ENCODE measurements around the gene TRABD2B.

The TRABD2B gene

DNA sequence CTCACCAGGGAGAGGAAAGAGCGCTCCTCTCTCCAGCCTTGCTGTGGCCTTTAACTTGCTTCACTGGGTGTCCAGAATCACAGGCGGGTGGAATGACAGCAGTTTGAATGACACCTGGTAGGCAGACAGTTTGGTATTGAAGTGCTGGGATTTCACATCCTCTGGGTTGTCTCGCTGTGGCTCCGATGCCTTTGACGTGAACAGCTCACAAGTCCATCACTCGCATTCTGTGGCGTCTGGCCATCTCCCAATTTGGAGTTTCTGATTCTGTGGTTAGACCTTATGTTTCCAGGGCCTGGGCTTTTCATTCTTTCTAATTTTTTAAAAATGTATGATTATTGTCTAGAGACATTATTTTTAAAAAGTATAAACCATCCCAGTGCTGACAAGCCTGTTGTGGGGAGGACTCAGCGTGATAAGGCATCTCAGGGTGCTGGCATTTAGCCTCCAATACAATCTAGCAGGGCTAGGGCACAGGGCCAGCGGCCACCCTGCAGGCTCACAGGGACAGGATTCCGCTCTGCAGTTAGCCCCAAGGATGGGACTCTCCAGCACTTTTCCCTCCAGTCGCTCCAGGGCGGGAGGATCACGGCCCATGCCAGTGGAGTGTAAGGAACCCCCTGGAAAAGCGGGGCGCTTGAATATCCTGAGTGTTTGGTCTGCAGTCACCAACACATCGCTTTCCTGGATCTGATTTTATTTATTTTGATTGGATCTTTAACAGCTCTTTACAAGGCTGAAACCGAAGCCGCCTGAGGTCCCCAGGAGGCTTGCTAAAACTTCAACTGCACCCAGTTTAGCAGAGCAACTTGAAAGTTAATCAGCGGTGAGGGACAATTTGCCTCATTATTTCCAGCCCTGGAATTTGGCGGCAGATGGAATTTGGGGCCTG is 178.3 kb downstream of the TRABD2B start:
- DNase-seq, result no peak

DNA sequence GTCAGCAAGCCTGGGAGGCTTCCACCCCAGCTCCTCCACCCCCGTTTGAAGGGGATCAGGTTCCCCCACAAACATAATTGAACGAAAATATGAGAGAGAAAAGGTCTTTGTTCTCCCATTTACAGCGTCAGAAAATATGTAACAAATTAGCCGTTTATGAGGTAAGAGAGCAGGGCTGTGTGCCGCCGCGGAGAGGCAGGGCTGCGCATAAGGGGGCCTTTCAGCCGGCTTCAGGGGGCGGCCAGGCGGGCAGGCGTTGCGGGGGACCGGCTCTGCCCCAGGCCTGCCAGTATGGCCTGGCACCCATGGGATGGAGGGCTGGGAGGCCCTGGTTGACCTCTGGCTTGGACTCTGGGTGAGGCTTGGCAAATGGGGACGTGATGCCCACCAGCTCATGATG is 179.3 kb downstream of the TRABD2B start:
- no peak for DNase-seq

DNA sequence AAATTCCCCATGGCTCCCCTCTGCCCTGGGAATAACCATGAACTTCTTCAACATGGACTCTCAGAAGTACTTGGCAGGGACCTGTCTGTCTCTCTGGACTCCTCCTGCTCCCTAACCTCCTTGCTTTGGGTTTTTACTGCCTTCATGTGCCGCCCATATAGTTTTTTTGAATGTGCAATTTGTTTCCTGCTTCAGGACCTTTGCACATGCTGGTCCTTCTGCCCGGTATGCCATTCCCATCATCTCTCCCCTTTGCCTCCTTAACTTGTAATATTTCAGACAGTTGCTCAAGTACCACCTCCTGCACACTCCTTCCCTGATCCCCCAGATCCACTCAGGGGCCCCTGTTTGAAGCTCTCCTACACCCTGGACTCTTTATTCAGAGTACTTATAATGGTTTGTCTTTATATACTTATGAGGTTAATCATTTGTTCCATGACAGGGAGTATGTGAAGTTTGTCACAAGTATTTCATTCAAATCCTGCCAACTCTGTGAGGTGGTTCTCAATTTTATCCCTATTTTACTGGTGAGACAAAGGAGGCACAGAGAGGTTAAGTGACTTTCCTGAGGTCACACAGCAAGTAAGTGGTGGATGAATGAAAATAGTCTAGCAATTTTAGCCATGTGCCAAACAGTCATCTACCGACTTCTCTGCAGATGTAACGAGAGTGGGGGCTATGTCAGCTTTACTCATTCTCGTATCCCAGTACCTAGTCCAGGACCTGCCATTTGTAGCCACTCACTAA is 180.7 kb downstream of the TRABD2B start:
- no peak for DNase-seq

GRCh38 chr1:47814612-47815395 is 182.4 kb downstream of the TRABD2B start:
- DNase-seq, result no peak

DNA sequence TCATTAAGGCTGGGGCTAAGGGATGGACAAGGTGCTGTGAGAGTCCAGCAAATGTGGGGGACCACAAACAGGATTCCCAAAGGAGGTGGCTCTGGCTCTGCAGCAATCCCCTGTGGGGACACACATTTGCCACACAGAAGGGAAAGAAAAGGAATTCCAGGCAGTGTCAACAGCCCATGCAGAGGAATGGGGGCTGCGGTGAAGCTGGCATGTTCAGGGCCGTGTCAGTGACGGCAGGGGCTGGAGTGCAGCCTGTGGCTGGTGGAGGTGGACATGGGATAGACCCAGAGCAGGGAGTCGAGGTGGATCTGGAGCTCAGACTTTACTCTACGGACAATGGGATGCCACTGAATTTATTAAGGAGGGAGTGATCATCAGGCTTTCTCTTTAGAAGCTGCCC is 183.2 kb downstream of the TRABD2B start:
- no peak for DNase-seq

GRCh38 chr1:47812904-47813514 is 184.2 kb downstream of the TRABD2B start:
- no peak for DNase-seq

- DNase-seq, result no peak
Measured at GRCh38 chr1:47810964-47811682, 186.1 kb downstream of the TRABD2B start.

DNA sequence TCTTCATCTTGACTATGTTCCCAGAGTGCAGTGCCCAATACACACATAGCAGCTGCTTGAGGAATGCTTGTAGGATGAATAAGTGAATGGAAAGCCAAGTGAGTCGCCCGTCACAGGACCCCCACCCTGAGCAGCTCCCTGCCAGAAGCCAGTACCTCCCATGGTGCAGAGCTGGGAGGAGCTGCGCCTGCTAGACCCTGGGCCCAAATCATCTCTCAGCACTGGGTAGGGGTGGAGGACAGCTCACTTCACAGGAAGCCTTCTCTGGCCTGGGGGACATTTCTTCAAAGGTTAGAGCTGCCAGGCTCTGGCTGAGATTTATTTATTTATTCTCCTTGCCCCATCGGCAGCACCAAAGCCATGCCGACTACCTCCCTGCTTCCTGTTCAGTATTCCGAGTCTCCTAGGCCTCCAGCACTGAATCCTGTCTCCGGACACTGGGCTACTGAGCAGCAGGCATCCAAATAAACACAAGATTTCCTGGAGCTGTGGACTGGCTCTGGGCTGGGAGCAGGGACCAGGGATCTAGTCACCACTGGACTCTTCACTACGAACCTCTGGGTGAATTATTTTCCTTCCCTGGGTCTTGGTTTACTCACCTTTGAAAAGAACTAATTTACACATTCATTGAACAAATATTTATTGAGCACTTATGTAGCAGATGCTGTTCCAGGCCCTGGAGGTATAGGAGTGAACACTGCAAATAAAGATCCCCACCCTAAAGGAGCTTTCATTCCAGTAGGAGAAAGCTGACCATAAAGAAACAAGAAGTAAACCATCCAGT is 187.7 kb downstream of the TRABD2B start:
- no peak for DNase-seq

- DNase-seq, result no peak
Measured at GRCh38 chr1:47808612-47809011, 188.6 kb downstream of the TRABD2B start.

DNA sequence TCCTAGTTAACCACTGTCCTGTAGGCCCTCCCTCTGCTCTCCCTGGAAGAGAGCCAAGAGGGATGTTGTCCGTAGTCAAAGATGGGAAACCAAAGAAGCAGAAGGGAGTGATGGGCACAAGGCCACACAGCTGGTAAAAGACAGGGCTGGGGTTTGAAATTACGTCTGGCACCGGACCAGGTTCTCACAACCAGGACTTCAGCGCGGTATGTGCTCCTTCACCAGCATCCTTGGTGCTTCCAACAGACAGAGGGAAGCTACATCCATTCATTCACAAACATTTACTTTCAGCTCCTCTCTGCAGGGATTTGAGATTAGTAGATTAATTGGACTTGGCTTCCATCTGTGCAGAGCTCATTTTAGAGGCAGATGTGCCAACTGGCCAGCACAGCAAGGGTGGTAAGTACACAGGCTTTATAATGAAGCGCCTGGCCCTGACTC is 191.2 kb downstream of the TRABD2B start:
- no peak for DNase-seq

GRCh38 chr1:47805018-47805417 is 192.2 kb downstream of the TRABD2B start:
- no peak for DNase-seq

DNA sequence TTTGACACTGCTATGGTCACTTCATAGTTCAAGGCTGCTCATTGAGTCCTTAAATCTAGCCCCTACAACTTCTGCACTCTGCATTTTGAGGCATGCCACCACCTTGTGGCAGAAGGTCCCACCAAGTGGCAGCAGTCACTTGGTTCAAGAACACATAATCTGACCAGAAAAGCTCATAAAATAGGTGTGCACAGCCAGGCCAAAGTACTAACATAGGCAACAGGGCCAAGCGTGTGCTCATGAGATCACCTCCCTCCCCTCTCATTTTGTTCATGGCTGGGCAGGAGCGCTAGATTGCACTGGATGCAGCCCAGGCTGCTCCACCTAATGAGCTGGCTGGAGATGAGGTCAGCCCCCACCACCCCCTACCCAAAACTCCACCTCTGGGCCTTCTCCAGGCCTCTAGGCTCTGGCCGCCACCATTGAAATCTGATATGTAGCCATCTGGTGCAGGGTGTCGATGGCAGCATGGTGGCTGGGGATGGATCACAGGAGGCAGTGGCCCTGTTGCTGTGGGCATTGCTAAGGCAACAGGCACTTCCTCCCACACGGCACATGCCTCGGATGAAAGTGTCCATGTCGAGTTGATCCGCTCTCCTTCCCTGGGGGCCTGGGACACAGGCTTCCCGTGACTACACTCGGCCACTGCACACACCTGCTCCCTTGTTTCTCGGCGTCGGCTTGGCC is 193.2 kb downstream of the TRABD2B start:
- DNase-seq, result no peak

GRCh38 chr1:47797575-47797974 is 199.6 kb downstream of the TRABD2B start:
- DNase-seq, result no peak

- no peak for DNase-seq
Measured at GRCh38 chr1:47796626-47797025, 200.6 kb downstream of the TRABD2B start.

- no peak for DNase-seq
Measured at GRCh38 chr1:47795102-47795501, 202.1 kb downstream of the TRABD2B start.

- no peak for DNase-seq
Measured at GRCh38 chr1:47794530-47794929, 202.7 kb downstream of the TRABD2B start.

GRCh38 chr1:47794081-47794480 is 203.1 kb downstream of the TRABD2B start:
- DNase-seq, result no peak

GRCh38 chr1:47793563-47793962 is 203.6 kb downstream of the TRABD2B start:
- DNase-seq, result no peak

- DNase-seq, result no peak
Measured at GRCh38 chr1:47792779-47793178, 204.4 kb downstream of the TRABD2B start.

DNA sequence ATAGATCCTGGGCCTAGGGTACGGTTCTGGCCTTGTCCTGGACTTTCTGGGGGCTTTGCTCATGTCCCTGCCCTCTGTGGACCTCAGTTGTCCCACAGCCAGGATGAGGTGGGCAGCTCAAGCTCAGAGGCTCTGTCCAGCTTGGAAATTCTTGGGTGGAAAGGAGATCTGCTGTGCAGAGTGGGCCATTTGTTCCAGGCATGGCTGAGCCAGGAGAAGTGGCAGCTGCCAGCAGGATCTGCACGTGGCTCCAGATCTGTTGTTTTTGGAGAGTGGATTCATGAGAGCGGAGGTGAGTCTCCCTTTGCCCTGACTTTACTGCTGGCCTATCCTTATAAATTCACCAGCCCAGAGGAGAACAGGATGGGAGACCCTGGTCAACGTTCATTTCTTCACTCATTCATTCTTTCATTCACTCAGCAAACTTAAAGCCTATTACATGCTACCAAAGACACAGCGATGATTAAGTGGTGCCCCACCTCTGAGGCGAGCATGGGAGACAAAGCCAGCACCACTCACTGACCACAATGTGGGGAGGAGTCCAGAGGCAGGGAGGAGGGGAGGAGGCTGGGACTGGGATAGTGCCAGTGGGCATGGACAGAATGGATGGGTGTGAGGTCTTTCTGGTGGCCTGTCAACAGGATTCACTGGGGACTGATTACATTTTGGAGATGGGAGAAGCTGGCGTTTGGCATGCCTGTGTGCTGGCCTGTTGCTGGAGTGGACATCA is 205.1 kb downstream of the TRABD2B start:
- DNase-seq, result no peak
